Measurements from ENCODE around the gene JMY.
A peak's percentile ranks its signal among the peaks of the same experiment; 100 is the strongest.

JMY gene

GRCh38 chr5:79255786-79256557 lies 20.0 kb downstream of the JMY start:
- no peaks in the 10 kb centered on the region for H3K27me3 ChIP-seq (ENCODE audit: insufficient read depth, low read length, poor library complexity)
- H3K79me2 ChIP-seq (ENCODE audit: control insufficient read depth, insufficient read depth, low read length) = peaks cover 10% of the 10 kb centered on the region
- H4K5ac ChIP-seq (ENCODE audit: low read length) = no peak overlapping the region
- no peaks in the 10 kb centered on the region for H3K36me3 ChIP-seq (ENCODE audit: control insufficient read depth, insufficient read depth, low read length)
- H3K18ac ChIP-seq (ENCODE audit: low read length) = peak overlapping the region; percentile 12
- WGBS (ENCODE audit: extremely low coverage, insufficient coverage, low lambda C conversion rate) = no CpG with 5 or more reads among the region's 5 CpGs
- no peaks in the 10 kb centered on the region for H3K4me1 ChIP-seq (ENCODE audit: control insufficient read depth, low read depth, low read length)
- H3K4ac ChIP-seq (ENCODE audit: low read depth, low read length) = no peak overlapping the region
- peak; percentile 89 for DNase-seq
- H3K56ac ChIP-seq (ENCODE audit: low read length) = peak overlapping the region; percentile 29
- H3K23ac ChIP-seq (ENCODE audit: low read length) = no peak overlapping the region
- no peak overlapping the region for H2BK120ac ChIP-seq (ENCODE audit: low read depth, low read length)
- H3K79me1 ChIP-seq (ENCODE audit: low read length) = peaks cover 5% of the 10 kb centered on the region
- H3K4me3 ChIP-seq (ENCODE audit: low read length) = no peak overlapping the region
- H4K8ac ChIP-seq (ENCODE audit: low read depth, low read length) = no peak overlapping the region
- H2BK15ac ChIP-seq (replicated peaks; ENCODE audit: low read depth) = no peak overlapping the region
- H2AK5ac ChIP-seq (ENCODE audit: low read length) = no peak overlapping the region
- no peak overlapping the region for H3K4me2 ChIP-seq (ENCODE audit: low read length)
- H3K9ac ChIP-seq (ENCODE audit: low read length) = no peak overlapping the region
- no peak overlapping the region for H3K27ac ChIP-seq (ENCODE audit: low read depth, low read length)
- H2BK5ac ChIP-seq (ENCODE audit: low read length) = no peak overlapping the region

GRCh38 chr5:79256563-79256962 lies 20.6 kb downstream of the JMY start:
- H3K79me1 ChIP-seq (ENCODE audit: low read length) = peaks cover 5% of the 10 kb centered on the region
- H3K27ac ChIP-seq (ENCODE audit: low read depth, low read length) = no peak overlapping the region
- H3K79me2 ChIP-seq (ENCODE audit: control insufficient read depth, insufficient read depth, low read length) = peaks cover 10% of the 10 kb centered on the region
- no peak overlapping the region for H4K8ac ChIP-seq (ENCODE audit: low read depth, low read length)
- H3K4me1 ChIP-seq (ENCODE audit: control insufficient read depth, low read depth, low read length) = no peaks in the 10 kb centered on the region
- no peak overlapping the region for H2BK120ac ChIP-seq (ENCODE audit: low read depth, low read length)
- no peak overlapping the region for H3K4me2 ChIP-seq (ENCODE audit: low read length)
- no peak for DNase-seq
- no CpG with 5 or more reads among the region's 4 CpGs for WGBS (ENCODE audit: extremely low coverage, insufficient coverage, low lambda C conversion rate)
- H2BK5ac ChIP-seq (ENCODE audit: low read length) = no peak overlapping the region
- no peak overlapping the region for H3K56ac ChIP-seq (ENCODE audit: low read length)
- H3K36me3 ChIP-seq (ENCODE audit: control insufficient read depth, insufficient read depth, low read length) = no peaks in the 10 kb centered on the region
- H4K5ac ChIP-seq (ENCODE audit: low read length) = no peak overlapping the region
- no peak overlapping the region for H3K4ac ChIP-seq (ENCODE audit: low read depth, low read length)
- H3K4me3 ChIP-seq (ENCODE audit: low read length) = no peak overlapping the region
- H2AK5ac ChIP-seq (ENCODE audit: low read length) = no peak overlapping the region
- H2BK15ac ChIP-seq (replicated peaks; ENCODE audit: low read depth) = no peak overlapping the region
- H3K18ac ChIP-seq (ENCODE audit: low read length) = no peak overlapping the region
- H3K23ac ChIP-seq (ENCODE audit: low read length) = no peak overlapping the region
- H3K9ac ChIP-seq (ENCODE audit: low read length) = no peak overlapping the region
- no peaks in the 10 kb centered on the region for H3K27me3 ChIP-seq (ENCODE audit: insufficient read depth, low read length, poor library complexity)

- Histone ChIP-seq H3K36me3 (ENCODE audit: control insufficient read depth, insufficient read depth, low read length) (no peaks in the 10 kb centered on the region), H3K23ac (ENCODE audit: low read length) (no peak overlapping the region), H3K4me1 (ENCODE audit: control insufficient read depth, low read depth, low read length) (no peaks in the 10 kb centered on the region), H4K5ac (ENCODE audit: low read length) (no peak overlapping the region), H3K9ac (ENCODE audit: low read length) (no peak overlapping the region), H2BK120ac (ENCODE audit: low read depth, low read length) (no peak overlapping the region), H3K18ac (ENCODE audit: low read length) (no peak overlapping the region), H3K27me3 (ENCODE audit: insufficient read depth, low read length, poor library complexity) (no peaks in the 10 kb centered on the region), H3K56ac (ENCODE audit: low read length) (no peak overlapping the region), H3K27ac (ENCODE audit: low read depth, low read length) (no peak overlapping the region), H3K4me3 (ENCODE audit: low read length) (no peak overlapping the region), H3K4me2 (ENCODE audit: low read length) (no peak overlapping the region), H2BK15ac (replicated peaks; ENCODE audit: low read depth) (no peak overlapping the region), H3K4ac (ENCODE audit: low read depth, low read length) (no peak overlapping the region), H2AK5ac (ENCODE audit: low read length) (no peak overlapping the region), H4K8ac (ENCODE audit: low read depth, low read length) (no peak overlapping the region), H3K79me2 (ENCODE audit: control insufficient read depth, insufficient read depth, low read length) (peaks cover 10% of the 10 kb centered on the region), H3K79me1 (ENCODE audit: low read length) (peaks cover 5% of the 10 kb centered on the region), H2BK5ac (ENCODE audit: low read length) (no peak overlapping the region)
- no peak for DNase-seq
- WGBS (ENCODE audit: extremely low coverage, insufficient coverage, low lambda C conversion rate) = no CpG with 5 or more reads among the region's 6 CpGs
Observed at GRCh38 chr5:79257314-79257713, 21.4 kb downstream of the JMY start.

GRCh38 chr5:79258801-79259200 lies 22.9 kb downstream of the JMY start:
- Histone ChIP-seq H4K5ac (ENCODE audit: low read length) (no peak overlapping the region), H3K4me2 (ENCODE audit: low read length) (no peak overlapping the region), H3K18ac (ENCODE audit: low read length) (no peak overlapping the region), H3K79me2 (ENCODE audit: control insufficient read depth, insufficient read depth, low read length) (peaks cover 10% of the 10 kb centered on the region), H3K27me3 (ENCODE audit: insufficient read depth, low read length, poor library complexity) (no peaks in the 10 kb centered on the region), H3K27ac (ENCODE audit: low read depth, low read length) (no peak overlapping the region), H2BK5ac (ENCODE audit: low read length) (no peak overlapping the region), H3K23ac (ENCODE audit: low read length) (no peak overlapping the region), H3K79me1 (ENCODE audit: low read length) (peaks cover 5% of the 10 kb centered on the region), H3K9ac (ENCODE audit: low read length) (no peak overlapping the region), H3K4ac (ENCODE audit: low read depth, low read length) (no peak overlapping the region), H3K56ac (ENCODE audit: low read length) (no peak overlapping the region), H2BK120ac (ENCODE audit: low read depth, low read length) (no peak overlapping the region), H2BK15ac (replicated peaks; ENCODE audit: low read depth) (no peak overlapping the region), H4K8ac (ENCODE audit: low read depth, low read length) (no peak overlapping the region), H3K4me1 (ENCODE audit: control insufficient read depth, low read depth, low read length) (no peaks in the 10 kb centered on the region), H2AK5ac (ENCODE audit: low read length) (no peak overlapping the region), H3K4me3 (ENCODE audit: low read length) (no peak overlapping the region), H3K36me3 (ENCODE audit: control insufficient read depth, insufficient read depth, low read length) (no peaks in the 10 kb centered on the region)
- no CpG with 5 or more reads among the region's 4 CpGs for WGBS (ENCODE audit: extremely low coverage, insufficient coverage, low lambda C conversion rate)
- no peak for DNase-seq

- H3K27ac ChIP-seq (ENCODE audit: low read depth, low read length) = no peak overlapping the region
- no CpG with 5 or more reads among the region's 6 CpGs for whole genome bisulfite sequencing (ENCODE audit: extremely low coverage, insufficient coverage, low lambda C conversion rate)
Observed at GRCh38 chr5:79259383-79259782, 23.5 kb downstream of the JMY start.

GRCh38 chr5:79259810-79260209 lies 23.9 kb downstream of the JMY start:
- H3K4me3 ChIP-seq (ENCODE audit: low read length) = no peak overlapping the region
- no peak overlapping the region for H2AK5ac ChIP-seq (ENCODE audit: low read length)
- H3K56ac ChIP-seq (ENCODE audit: low read length) = no peak overlapping the region
- H3K4me2 ChIP-seq (ENCODE audit: low read length) = no peak overlapping the region
- WGBS (ENCODE audit: extremely low coverage, insufficient coverage, low lambda C conversion rate) = no CpG with 5 or more reads among the region's 6 CpGs
- H4K8ac ChIP-seq (ENCODE audit: low read depth, low read length) = no peak overlapping the region
- no peaks in the 10 kb centered on the region for H3K27me3 ChIP-seq (ENCODE audit: insufficient read depth, low read length, poor library complexity)
- DNase-seq = no peak
- H2BK15ac ChIP-seq (replicated peaks; ENCODE audit: low read depth) = no peak overlapping the region
- no peak overlapping the region for H3K27ac ChIP-seq (ENCODE audit: low read depth, low read length)
- no peak overlapping the region for H2BK5ac ChIP-seq (ENCODE audit: low read length)
- H3K36me3 ChIP-seq (ENCODE audit: control insufficient read depth, insufficient read depth, low read length) = no peaks in the 10 kb centered on the region
- no peak overlapping the region for H3K23ac ChIP-seq (ENCODE audit: low read length)
- H3K4me1 ChIP-seq (ENCODE audit: control insufficient read depth, low read depth, low read length) = no peaks in the 10 kb centered on the region
- H3K4ac ChIP-seq (ENCODE audit: low read depth, low read length) = no peak overlapping the region
- no peak overlapping the region for H3K9ac ChIP-seq (ENCODE audit: low read length)
- H4K5ac ChIP-seq (ENCODE audit: low read length) = no peak overlapping the region
- H2BK120ac ChIP-seq (ENCODE audit: low read depth, low read length) = no peak overlapping the region
- H3K79me1 ChIP-seq (ENCODE audit: low read length) = peaks cover 5% of the 10 kb centered on the region
- H3K79me2 ChIP-seq (ENCODE audit: control insufficient read depth, insufficient read depth, low read length) = peaks cover 10% of the 10 kb centered on the region
- H3K18ac ChIP-seq (ENCODE audit: low read length) = no peak overlapping the region

More at GRCh38 chr5:79259383-79259782, 23.5 kb downstream of the JMY start:
- Histone ChIP-seq H4K8ac (ENCODE audit: low read depth, low read length) (no peak overlapping the region), H2BK5ac (ENCODE audit: low read length) (no peak overlapping the region), H3K27me3 (ENCODE audit: insufficient read depth, low read length, poor library complexity) (no peaks in the 10 kb centered on the region), H4K5ac (ENCODE audit: low read length) (no peak overlapping the region), H3K56ac (ENCODE audit: low read length) (no peak overlapping the region), H3K18ac (ENCODE audit: low read length) (no peak overlapping the region), H3K23ac (ENCODE audit: low read length) (no peak overlapping the region), H3K4ac (ENCODE audit: low read depth, low read length) (no peak overlapping the region), H3K4me3 (ENCODE audit: low read length) (no peak overlapping the region), H3K4me2 (ENCODE audit: low read length) (no peak overlapping the region), H2BK120ac (ENCODE audit: low read depth, low read length) (no peak overlapping the region), H3K79me2 (ENCODE audit: control insufficient read depth, insufficient read depth, low read length) (peaks cover 10% of the 10 kb centered on the region), H2BK15ac (replicated peaks; ENCODE audit: low read depth) (no peak overlapping the region), H3K9ac (ENCODE audit: low read length) (no peak overlapping the region), H3K4me1 (ENCODE audit: control insufficient read depth, low read depth, low read length) (no peaks in the 10 kb centered on the region), H3K36me3 (ENCODE audit: control insufficient read depth, insufficient read depth, low read length) (no peaks in the 10 kb centered on the region), H3K79me1 (ENCODE audit: low read length) (peaks cover 5% of the 10 kb centered on the region), H2AK5ac (ENCODE audit: low read length) (no peak overlapping the region)
- DNase-seq = no peak
